PFSK-1 (cell line): ENCODE data around the gene GUCY1A1.

Experiments used
- POLR2AphosphoS5 ChIP-seq: IDR thresholded peaks from 2 replicates; pipeline ENCODE4 v1.6.1; 2012; ENCODE audit warnings: low read depth, mild to moderate bottlenecking, control low read depth, low read length, moderate library complexity
- SIN3A ChIP-seq: IDR thresholded peaks from 2 replicates; pipeline ENCODE4 v1.6.1; 2012; ENCODE audit warnings: mild to moderate bottlenecking, low read length, moderate library complexity, borderline replicate concordance; ENCODE audit not compliant: insufficient read depth
- TAF1 ChIP-seq: IDR thresholded peaks from 2 replicates; pipeline ENCODE4 v1.6.1; 2012; ENCODE audit warnings: low read length, control low read depth, borderline replicate concordance; ENCODE audit not compliant: insufficient read depth
- TF ChIP-seq, protein P1 (sequence below), 2 experiments: IDR thresholded peaks; 2 replicates each; pipeline versions ENCODE4 v1.6.1 to v1.8.0; 2011 to 2012; ENCODE audit warnings: low read depth in 2 of 2, low read length in 2 of 2, control low read depth in 1 of 2, inconsistent platforms in 1 of 2, mild to moderate bottlenecking in 1 of 2, moderate library complexity in 1 of 2; ENCODE audit not compliant: insufficient read depth in 1 of 2

DNA sequence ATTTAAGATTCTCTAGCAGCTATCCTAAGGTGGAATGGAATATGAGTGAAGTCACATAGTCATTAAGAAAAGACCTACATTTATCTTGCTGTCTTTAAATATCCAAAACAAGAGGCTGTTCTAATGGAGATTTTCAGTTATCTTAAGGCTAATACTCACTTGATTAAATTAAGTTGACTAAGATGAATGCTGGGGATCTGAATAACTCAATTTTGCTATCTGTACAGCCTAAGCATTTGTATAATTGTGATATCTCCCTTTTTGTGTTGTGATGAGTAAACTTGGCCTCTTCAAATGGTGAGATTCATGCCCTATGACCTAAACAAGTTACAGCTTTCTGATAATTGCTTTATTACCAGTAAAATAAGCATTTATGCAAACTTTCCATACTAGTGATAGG lies 13.6 kb upstream of the GUCY1A1 start:
- TF ChIP-seq POLR2AphosphoS5 (no peak), TAF1 (no peak), SIN3A (no peak)
- TF ChIP-seq, protein P1, sequence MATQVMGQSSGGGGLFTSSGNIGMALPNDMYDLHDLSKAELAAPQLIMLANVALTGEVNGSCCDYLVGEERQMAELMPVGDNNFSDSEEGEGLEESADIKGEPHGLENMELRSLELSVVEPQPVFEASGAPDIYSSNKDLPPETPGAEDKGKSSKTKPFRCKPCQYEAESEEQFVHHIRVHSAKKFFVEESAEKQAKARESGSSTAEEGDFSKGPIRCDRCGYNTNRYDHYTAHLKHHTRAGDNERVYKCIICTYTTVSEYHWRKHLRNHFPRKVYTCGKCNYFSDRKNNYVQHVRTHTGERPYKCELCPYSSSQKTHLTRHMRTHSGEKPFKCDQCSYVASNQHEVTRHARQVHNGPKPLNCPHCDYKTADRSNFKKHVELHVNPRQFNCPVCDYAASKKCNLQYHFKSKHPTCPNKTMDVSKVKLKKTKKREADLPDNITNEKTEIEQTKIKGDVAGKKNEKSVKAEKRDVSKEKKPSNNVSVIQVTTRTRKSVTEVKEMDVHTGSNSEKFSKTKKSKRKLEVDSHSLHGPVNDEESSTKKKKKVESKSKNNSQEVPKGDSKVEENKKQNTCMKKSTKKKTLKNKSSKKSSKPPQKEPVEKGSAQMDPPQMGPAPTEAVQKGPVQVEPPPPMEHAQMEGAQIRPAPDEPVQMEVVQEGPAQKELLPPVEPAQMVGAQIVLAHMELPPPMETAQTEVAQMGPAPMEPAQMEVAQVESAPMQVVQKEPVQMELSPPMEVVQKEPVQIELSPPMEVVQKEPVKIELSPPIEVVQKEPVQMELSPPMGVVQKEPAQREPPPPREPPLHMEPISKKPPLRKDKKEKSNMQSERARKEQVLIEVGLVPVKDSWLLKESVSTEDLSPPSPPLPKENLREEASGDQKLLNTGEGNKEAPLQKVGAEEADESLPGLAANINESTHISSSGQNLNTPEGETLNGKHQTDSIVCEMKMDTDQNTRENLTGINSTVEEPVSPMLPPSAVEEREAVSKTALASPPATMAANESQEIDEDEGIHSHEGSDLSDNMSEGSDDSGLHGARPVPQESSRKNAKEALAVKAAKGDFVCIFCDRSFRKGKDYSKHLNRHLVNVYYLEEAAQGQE (IDR thresholded peaks at IDR 0.05; ENCODE audit: insufficient read depth in 1 of 2, low read depth in 2 of 2, low read length in 2 of 2) = no peak
